MM.1S (cell line): ENCODE results near the gene RCN1.

Experiments
- DNase-seq: peaks from one replicate; pipeline ENCODE4 v3.0.0-alpha.2; 2015
- H2AFZ ChIP-seq: fragments of 300-600 bp; sonication (generic); 2 replicates; pipeline ENCODE4 v1.6.0; 2016; ENCODE audit warnings: antibody characterized with exemption, low read length
- H3F3A ChIP-seq: fragments of 300-600 bp; sonication (generic); 2 replicates; pipeline ENCODE4 v1.6.1; 2016; ENCODE audit warnings: mild to moderate bottlenecking, antibody characterized with exemption, low read length, moderate library complexity, mixed read lengths; ENCODE audit not compliant: insufficient read depth
- H3K27ac ChIP-seq: fragments of 300-600 bp; sonication (generic); 2 replicates; pipeline ENCODE4 v1.5.1; 2016; ENCODE audit warnings: mild to moderate bottlenecking, low read length
- H3K27me3 ChIP-seq: fragments of 300-600 bp; sonication (generic); replicated peaks from 2 replicates; pipeline ENCODE4 v1.6.0; 2016; ENCODE audit warnings: low read length; ENCODE audit not compliant: insufficient read depth
- H3K36me3 ChIP-seq: fragments of 300-600 bp; sonication (generic); replicated peaks from 2 replicates; pipeline ENCODE4 v1.6.1; 2016; ENCODE audit warnings: mild to moderate bottlenecking, low read length, mixed read lengths; ENCODE audit not compliant: insufficient read depth
- H3K4me1 ChIP-seq: fragments of 300-600 bp; sonication (generic); 2 replicates; pipeline ENCODE4 v1.6.1; 2016; ENCODE audit warnings: low read length, mixed read lengths
- H3K4me2 ChIP-seq: fragments of 300-600 bp; sonication (generic); 2 replicates; pipeline ENCODE4 v1.6.0; 2016; ENCODE audit warnings: low read depth, low read length
- H3K4me3 ChIP-seq: fragments of 300-600 bp; sonication (generic); 2 replicates; pipeline ENCODE4 v1.5.1; 2016; ENCODE audit warnings: low read length, mixed read lengths
- H3K79me2 ChIP-seq: fragments of 300-600 bp; sonication (generic); 2 replicates; pipeline ENCODE4 v1.6.1; 2016; ENCODE audit warnings: mixed run types, low read length, mixed read lengths
- H3K9ac ChIP-seq: fragments of 300-600 bp; sonication (generic); 2 replicates; pipeline ENCODE4 v1.6.1; 2016; ENCODE audit warnings: low read length, mixed read lengths
- H3K9me2 ChIP-seq: fragments of 300-600 bp; sonication (generic); replicated peaks from 2 replicates; pipeline ENCODE4 v1.6.1; 2016; ENCODE audit warnings: mild to moderate bottlenecking, low read length, mixed read lengths; ENCODE audit not compliant: insufficient read depth
- H3K9me3 ChIP-seq: fragments of 300-600 bp; sonication (generic); replicated peaks from 2 replicates; pipeline ENCODE4 v1.6.1; 2016; ENCODE audit warnings: mild to moderate bottlenecking, low read length, mixed read lengths; ENCODE audit not compliant: insufficient read depth
- H4K20me1 ChIP-seq: fragments of 300-600 bp; sonication (generic); 2 replicates; pipeline ENCODE4 v1.6.1; 2016; ENCODE audit warnings: mild to moderate bottlenecking, low read length, moderate library complexity, mixed read lengths; ENCODE audit not compliant: insufficient read depth
- EZH2 ChIP-seq: fragments of 300-600 bp; sonication (generic); optimal IDR thresholded peaks from 2 replicates; pipeline ENCODE3; 2017; ENCODE audit warnings: low read depth, mild to moderate bottlenecking, antibody characterized with exemption, low read length, mixed read lengths
- EZH2phosphoT487 ChIP-seq: fragments of 300-600 bp; sonication (generic); IDR thresholded peaks from 2 replicates; pipeline ENCODE4 v1.6.1; 2018; ENCODE audit warnings: antibody characterized with exemption, low read length
- TF ChIP-seq, protein P1 (sequence below): fragments of 300-600 bp; sonication (generic); IDR thresholded peaks from 2 replicates; pipeline ENCODE4 v1.5.1; 2016; ENCODE audit warnings: antibody characterized with exemption, low read length, mixed read lengths

RCN1 gene

DNA sequence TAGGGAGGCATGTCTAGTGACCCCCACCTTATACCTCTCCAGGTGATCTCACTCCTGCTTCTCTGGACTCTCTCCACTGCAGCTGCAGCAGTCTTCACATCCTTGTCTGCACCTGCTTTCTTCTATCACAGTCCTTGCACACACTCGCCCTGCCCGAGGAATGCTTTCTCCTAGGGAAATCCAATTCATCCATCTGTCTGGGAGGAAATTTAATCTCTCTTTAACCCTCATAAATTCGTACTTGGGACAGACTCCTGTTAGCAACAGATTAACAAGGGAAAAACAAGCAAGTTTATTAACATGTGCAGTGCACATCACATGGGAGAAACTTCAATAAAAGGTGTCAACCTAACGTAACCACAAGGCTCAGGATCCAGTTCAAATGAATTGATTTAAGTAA is 11.3 kb upstream of the RCN1 start:
- no peak for TF ChIP-seq EZH2
- no peak for TF ChIP-seq EZH2phosphoT487
- TF ChIP-seq, protein P1, sequence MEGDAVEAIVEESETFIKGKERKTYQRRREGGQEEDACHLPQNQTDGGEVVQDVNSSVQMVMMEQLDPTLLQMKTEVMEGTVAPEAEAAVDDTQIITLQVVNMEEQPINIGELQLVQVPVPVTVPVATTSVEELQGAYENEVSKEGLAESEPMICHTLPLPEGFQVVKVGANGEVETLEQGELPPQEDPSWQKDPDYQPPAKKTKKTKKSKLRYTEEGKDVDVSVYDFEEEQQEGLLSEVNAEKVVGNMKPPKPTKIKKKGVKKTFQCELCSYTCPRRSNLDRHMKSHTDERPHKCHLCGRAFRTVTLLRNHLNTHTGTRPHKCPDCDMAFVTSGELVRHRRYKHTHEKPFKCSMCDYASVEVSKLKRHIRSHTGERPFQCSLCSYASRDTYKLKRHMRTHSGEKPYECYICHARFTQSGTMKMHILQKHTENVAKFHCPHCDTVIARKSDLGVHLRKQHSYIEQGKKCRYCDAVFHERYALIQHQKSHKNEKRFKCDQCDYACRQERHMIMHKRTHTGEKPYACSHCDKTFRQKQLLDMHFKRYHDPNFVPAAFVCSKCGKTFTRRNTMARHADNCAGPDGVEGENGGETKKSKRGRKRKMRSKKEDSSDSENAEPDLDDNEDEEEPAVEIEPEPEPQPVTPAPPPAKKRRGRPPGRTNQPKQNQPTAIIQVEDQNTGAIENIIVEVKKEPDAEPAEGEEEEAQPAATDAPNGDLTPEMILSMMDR: no peak
- no peaks in the 10 kb centered on the region for H3F3A ChIP-seq
- H3K27me3 ChIP-seq: no peaks in the 10 kb centered on the region

DNA sequence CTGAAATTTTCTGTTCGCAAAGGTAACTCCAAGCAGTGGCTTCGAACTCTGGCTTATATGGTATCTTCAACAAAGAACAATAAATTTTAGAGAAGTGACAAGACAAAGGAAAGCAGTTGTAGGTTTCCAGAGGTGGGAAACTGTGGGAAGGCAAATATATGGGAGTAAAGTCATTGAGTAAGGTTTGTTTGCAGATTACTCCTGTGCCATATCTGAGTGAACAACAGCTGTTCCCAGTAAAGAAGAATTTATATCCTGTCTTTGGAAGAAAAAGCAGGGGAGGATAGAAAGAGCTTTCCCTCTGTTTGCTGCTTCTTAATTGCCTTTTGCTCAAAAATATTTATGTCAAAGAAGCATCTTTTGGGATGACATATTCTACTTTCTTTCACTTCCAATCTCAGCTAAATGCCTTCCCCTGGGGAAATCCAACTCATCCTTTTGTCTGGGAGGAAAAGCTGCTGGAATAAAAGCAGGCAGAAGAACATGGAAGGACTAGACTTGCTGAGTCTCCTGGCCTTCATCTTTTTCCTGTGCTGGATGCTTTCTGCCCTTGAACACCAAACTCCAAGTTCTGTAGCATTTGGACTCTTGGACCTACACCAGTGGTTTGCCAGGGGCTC is 10.4 kb upstream of the RCN1 start:
- Histone ChIP-seq H4K20me1 (no peaks in the 10 kb centered on the region), H3K27me3 (no peaks in the 10 kb centered on the region), H3K27ac (no peak overlapping the region), H3K9me2 (no peaks in the 10 kb centered on the region), H3F3A (no peaks in the 10 kb centered on the region), H3K4me2 (no peak overlapping the region), H2AFZ (no peak overlapping the region), H3K9me3 (no peaks in the 10 kb centered on the region), H3K79me2 (no peaks in the 10 kb centered on the region), H3K4me3 (no peak overlapping the region), H3K36me3 (no peaks in the 10 kb centered on the region), H3K4me1 (peaks cover 4% of the 10 kb centered on the region; the same call in 1 of the 2 replicates), H3K9ac (no peak overlapping the region)
- DNase-seq: no peak
- TF ChIP-seq, protein P1: no peak

More for the DNA sequence above, 11.3 kb upstream of the RCN1 start:
- H3K9ac ChIP-seq: no peak overlapping the region
- H3K9me2 ChIP-seq: no peaks in the 10 kb centered on the region
- no peak overlapping the region for H3K27ac ChIP-seq
- H3K79me2 ChIP-seq: no peaks in the 10 kb centered on the region
- H3K36me3 ChIP-seq: no peaks in the 10 kb centered on the region
- no peak overlapping the region for H3K4me2 ChIP-seq
- no peak overlapping the region for H2AFZ ChIP-seq
- no peak overlapping the region for H3K4me3 ChIP-seq
- no peaks in the 10 kb centered on the region for H3K9me3 ChIP-seq
- H3K4me1 ChIP-seq: peaks cover 4% of the 10 kb centered on the region; the same call in 1 of the 2 replicates
- H4K20me1 ChIP-seq: no peaks in the 10 kb centered on the region
- DNase-seq: no peak

DNA sequence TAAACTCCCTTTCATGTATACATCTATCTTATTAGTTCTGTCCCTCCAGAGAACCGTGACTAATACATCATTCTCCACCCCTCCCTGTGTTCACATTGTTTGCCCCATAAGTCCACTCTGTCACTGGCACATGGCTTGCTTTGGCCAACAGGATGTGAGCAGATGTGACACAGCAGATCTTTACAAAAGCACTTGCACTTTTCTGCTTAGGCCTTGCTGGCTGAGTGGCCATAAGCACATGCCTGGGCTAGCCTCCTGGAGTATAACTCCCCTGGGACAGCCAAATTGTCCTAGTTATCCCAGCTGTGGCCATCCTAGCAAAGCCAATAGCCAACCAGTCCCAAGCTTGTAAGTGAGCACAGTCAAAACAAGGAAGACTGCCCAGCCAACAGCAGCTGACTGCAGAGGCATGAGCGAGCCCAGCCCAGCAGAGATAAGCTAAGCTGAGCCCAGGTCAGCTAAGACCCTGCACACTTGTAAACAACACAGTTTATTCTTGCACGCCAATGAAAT is 9.7 kb upstream of the RCN1 start:
- Histone ChIP-seq H3K4me1 (peaks cover 4% of the 10 kb centered on the region; the same call in 1 of the 2 replicates), H4K20me1 (no peaks in the 10 kb centered on the region), H3K36me3 (no peaks in the 10 kb centered on the region), H3K4me2 (no peak overlapping the region), H3K9me2 (no peaks in the 10 kb centered on the region), H3K27ac (no peak overlapping the region), H3K4me3 (no peak overlapping the region), H3F3A (no peaks in the 10 kb centered on the region), H2AFZ (no peak overlapping the region), H3K79me2 (no peaks in the 10 kb centered on the region), H3K9ac (no peak overlapping the region), H3K27me3 (no peaks in the 10 kb centered on the region), H3K9me3 (no peaks in the 10 kb centered on the region)
- DNase-seq: peak; percentile 49
- TF ChIP-seq EZH2phosphoT487 (no peak), EZH2 (no peak)
- TF ChIP-seq, protein P1: no peak
